K562 (cell line): Measurements from ENCODE around the gene AIFM1. TPM values are rescaled to one million over a fixed set of nuclear protein-coding genes. Genes with fewer than 3 reads are reported as not detected.
A peak's percentile ranks its signal among the peaks of the same experiment; 100 is the strongest.

Source experiments
- ARHGAP35 ChIP-seq: fragments of 450-650 bp; IDR thresholded peaks from 2 replicates; pipeline ENCODE4 v1.6.1; 2018; ENCODE audit not compliant: partially characterized antibody
- ATF2 ChIP-seq: sonication (generic); formaldehyde crosslinking; IDR thresholded peaks from 2 replicates; pipeline ENCODE4 v1.8.1; 2022; ENCODE audit warnings: missing genetic modification reagents
- BCL6 ChIP-seq: fragments of 250-450 bp; sonication (Bioruptor Pico); IDR thresholded peaks from 2 replicates; pipeline ENCODE4 v1.4.0; 2020
- BDP1 ChIP-seq: IDR thresholded peaks from 3 replicates; pipeline ENCODE4 v1.6.1; 2011; ENCODE audit not compliant: insufficient read length, insufficient read depth
- CTCFL ChIP-seq: IDR thresholded peaks from 2 replicates; pipeline ENCODE4 v1.6.1; 2011; ENCODE audit warnings: borderline replicate concordance, low read depth, mild to moderate bottlenecking, moderate library complexity, low read length; ENCODE audit not compliant: insufficient read depth, poor library complexity, severe bottlenecking
- DIDO1 ChIP-seq: fragments of 450-650 bp; IDR thresholded peaks from 2 replicates; pipeline ENCODE4 v1.6.1; 2016; ENCODE audit warnings: low read depth, missing biosample characterization, missing genetic modification characterization
- KDM4B ChIP-seq, 2 experiments: fragments of 450-650 bp in 1 of 2; sonication (generic) in 1 of 2; IDR thresholded peaks; 2 replicates each; pipeline ENCODE4 v1.6.1; 2016 to 2017; ENCODE audit warnings: borderline replicate concordance in 2 of 2, antibody characterized with exemption in 1 of 2, low read depth in 1 of 2, mild to moderate bottlenecking in 1 of 2
- KHSRP ChIP-seq: fragments of 450-650 bp; IDR thresholded peaks from 2 replicates; pipeline ENCODE4 v1.6.1; 2017
- MAZ ChIP-seq, 2 experiments: fragments of 450-650 bp in 1 of 2; sonication (generic) in 1 of 2; formaldehyde crosslinking; IDR thresholded peaks in 1 of 2; conservative IDR thresholded peaks in 1 of 2; 2 replicates each; pipeline versions ENCODE4 v1.4.0 to v1.5.0; 2020; ENCODE audit warnings: mild to moderate bottlenecking in 1 of 2, missing genetic modification reagents in 1 of 2
- MBD2 ChIP-seq: sonication (generic); IDR thresholded peaks from 2 replicates; pipeline ENCODE4 v1.6.1; 2016; ENCODE audit warnings: low read depth, borderline replicate concordance
- MEF2A ChIP-seq: IDR thresholded peaks from 2 replicates; pipeline ENCODE4 v1.6.1; 2011; ENCODE audit warnings: low read depth, mild to moderate bottlenecking, low read length, moderate library complexity; ENCODE audit not compliant: control insufficient read depth
- PHF20 ChIP-seq: fragments of 450-650 bp; IDR thresholded peaks from 2 replicates; pipeline ENCODE4 v1.6.1; 2018; ENCODE audit not compliant: partially characterized antibody
- PTBP1 ChIP-seq: fragments of 200-400 bp; formaldehyde crosslinking; IDR thresholded peaks from 2 replicates; pipeline ENCODE4 v1.6.1; 2017; ENCODE audit warnings: low read depth, low read length
- RAD51 ChIP-seq: fragments of 450-650 bp; IDR thresholded peaks from 2 replicates; pipeline ENCODE4 v1.7.1; 2016; ENCODE audit warnings: low read depth, mild to moderate bottlenecking, borderline replicate concordance
- SMAD3 ChIP-seq: fragments of 450-650 bp; formaldehyde crosslinking; conservative IDR thresholded peaks from 2 replicates; pipeline ENCODE4 v1.4.0; 2020; ENCODE audit warnings: mild to moderate bottlenecking
- SMARCB1 ChIP-seq: IDR thresholded peaks from 2 replicates; pipeline ENCODE4 v1.6.1; 2011; ENCODE audit warnings: improper control_type of control experiment, low read depth; ENCODE audit not compliant: insufficient read length
- TAF7 ChIP-seq: fragments of 450-650 bp; IDR thresholded peaks from 2 replicates; pipeline ENCODE4 v1.6.1; 2016; ENCODE audit warnings: missing genetic modification characterization, missing compliant biosample characterization
- TCF3 ChIP-seq: sonication (generic); formaldehyde crosslinking; IDR thresholded peaks from 2 replicates; pipeline ENCODE4 v1.4.0; 2020; ENCODE audit warnings: mild to moderate bottlenecking, missing genetic modification reagents
- TRIM28 ChIP-seq: fragments of 450-650 bp; IDR thresholded peaks from 2 replicates; pipeline ENCODE4 v1.6.1; 2017
- VEZF1 ChIP-seq: fragments of 200-800 bp; sonication (Bioruptor generic); IDR thresholded peaks from 2 replicates; pipeline ENCODE4 v1.6.1; 2017; ENCODE audit warnings: missing genetic modification characterization, missing compliant biosample characterization
- XRCC4 ChIP-seq: IDR thresholded peaks from one replicate; pipeline ENCODE4 v1.6.1; 2011; ENCODE audit not compliant: insufficient read depth, insufficient read length; ENCODE audit errors: extremely low read depth
- ZBTB2 ChIP-seq: fragments of 450-650 bp; IDR thresholded peaks from 2 replicates; pipeline ENCODE4 v1.6.1; 2016; ENCODE audit warnings: antibody characterized with exemption
- ZFP30 ChIP-seq: fragments of 250-450 bp; sonication (Bioruptor Pico); IDR thresholded peaks from 2 replicates; pipeline ENCODE4 v1.8.0; 2022; ENCODE audit warnings: moderate library complexity, mild to moderate bottlenecking, inconsistent platforms, borderline replicate concordance
- polyA plus RNA-seq, 8 experiments: library from polyadenylated mRNA; depleted of rRNA in 4 of 8; stranded (reverse) in 5 of 8; unstranded in 3 of 8; fragments of >200 nt; fragmentation: Nextera tagmentation in 2 of 8; fragmentation: Illumina TruSeq in 1 of 8; extraction: Ambion mirVana in 2 of 8; extraction: Trizol in 1 of 8; gene quantifications; 2 replicates each; pipeline versions ENCODE4 v1.2.1 to v1.2.3, GENCODE V29; 2011 to 2014; ENCODE audit warnings: inconsistent platforms in 1 of 8, missing spikeins in 1 of 8
- total RNA-seq, 7 experiments: library from RNA; depleted of rRNA in 6 of 7; stranded (reverse); fragments of >200 nt in 6 of 7; fragmentation: Illumina TruSeq in 2 of 7; extraction: Trizol in 2 of 7; gene quantifications; 2 replicates each; pipeline versions ENCODE4 v1.2.1 to v1.2.3, GENCODE V29; 2011 to 2021; ENCODE audit warnings: low replicate concordance in 1 of 7

AIFM1 gene
- total and polyA plus RNA-seq, 9 of the 15 experiments (the other 6 are each of a cell fraction or from before 2014, with no cell fraction given): 51.0 to 117 (median 91.2) TPM

DNA sequence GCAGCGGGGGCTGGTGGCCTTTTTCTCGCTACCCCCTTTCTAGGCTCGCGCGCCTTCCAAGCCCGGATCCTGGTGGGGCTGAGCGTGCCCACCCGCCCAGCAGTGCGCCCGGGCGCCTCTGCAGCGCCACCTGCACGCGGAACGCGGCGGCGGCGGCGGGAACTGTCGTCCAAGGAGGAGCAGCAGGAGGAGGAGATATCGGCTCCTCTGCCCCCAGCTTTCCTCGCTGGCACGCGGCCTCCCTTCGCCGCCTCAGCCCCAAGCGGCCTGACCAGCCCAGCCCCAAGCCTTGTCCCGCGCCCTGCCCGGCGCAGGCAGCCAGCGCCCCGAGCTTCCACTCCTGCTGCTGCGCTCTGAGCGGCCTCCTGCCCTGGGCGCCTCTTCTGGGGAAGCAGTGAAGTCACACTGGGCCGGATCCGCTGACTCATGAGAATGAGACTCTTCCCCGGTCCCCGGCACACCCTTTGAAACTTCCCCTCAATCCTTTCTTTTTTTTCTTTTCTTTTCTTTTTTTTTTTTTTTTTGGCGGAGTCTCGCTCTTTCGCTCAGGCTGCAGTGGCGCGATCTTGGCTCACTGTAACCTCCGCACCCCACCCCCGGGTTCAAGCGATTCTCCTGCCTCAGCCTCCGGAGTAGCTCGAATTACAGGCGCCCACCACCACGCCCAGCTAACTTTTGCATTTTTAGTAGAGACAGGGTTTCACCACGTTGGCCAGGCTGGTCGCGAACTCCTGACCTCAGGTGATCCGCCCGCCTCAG lies 44.7 kb downstream of the AIFM1 start (continued):
- TF ChIP-seq MAZ (CRISPR knock-in tag; conservative IDR thresholded peaks at IDR 0.05 in 1 of 2, IDR thresholded peaks at IDR 0.05 in 1 of 2): peak; percentile 52 to 77; a peak in 2 of 4 replicates
- no peak for TF ChIP-seq TCF3 (CRISPR knock-in tag)
- no peak for TF ChIP-seq SMARCB1
- TF ChIP-seq PHF20: no peak
- no peak for TF ChIP-seq ZBTB2
- no peak for TF ChIP-seq TRIM28
- no peak for TF ChIP-seq TAF7
- no peak for TF ChIP-seq BCL6
- no peak for TF ChIP-seq KHSRP
- TF ChIP-seq VEZF1 (CRISPR knock-in tag): peak; percentile 61
- TF ChIP-seq SMAD3 (CRISPR knock-in tag): no peak
- TF ChIP-seq ATF2: no peak
- TF ChIP-seq BDP1: no peak
- no peak for TF ChIP-seq MEF2A
- no peak for TF ChIP-seq MBD2
- 0 out of 2 replicates have a peak, but pooled peaks have one; percentile 33 for TF ChIP-seq PTBP1
- no peak for TF ChIP-seq DIDO1
- peak; percentile 30 for TF ChIP-seq CTCFL
- TF ChIP-seq RAD51: no peak
- TF ChIP-seq KDM4B (IDR thresholded peaks at IDR 0.05; ENCODE audit: borderline replicate concordance in 2 of 2, low read depth in 1 of 2): no peak
- TF ChIP-seq ARHGAP35: no peak
- no peak for TF ChIP-seq XRCC4
- no peak for TF ChIP-seq ZFP30 (CRISPR knock-in tag)
